HG03442 (cell line): ENCODE results near the gene SRPK1.
"Not testable (repeated sequence)": the region's sequence is repeated elsewhere in the genome, so short reads cannot be mapped to it uniquely, and the experiment has no call there.

Experiments used
- ATAC-seq: cut with Tn5 transposase; IDR thresholded peaks from one replicate; pipeline ENCODE4 v1.9.1; 2021; ENCODE audit warnings: mild to moderate bottlenecking, moderate library complexity; ENCODE audit not compliant: unreplicated experiment

Gene SRPK1

GRCh38 chr6:35920793-35921732 is at the start of gene SRPK1:
Gene SRPK1 (minus strand): TSS chr6:35921098. CDS start chr6:35921056, 42 bp downstream.
- ATAC-seq, result peak; percentile 80

GRCh38 chr6:35970181-35970580 is 49.3 kb upstream of the SRPK1 start:
- ATAC-seq, result no peak

GRCh38 chr6:35969646-35970045 is 48.7 kb upstream of the SRPK1 start:
- no peak for ATAC-seq

DNA sequence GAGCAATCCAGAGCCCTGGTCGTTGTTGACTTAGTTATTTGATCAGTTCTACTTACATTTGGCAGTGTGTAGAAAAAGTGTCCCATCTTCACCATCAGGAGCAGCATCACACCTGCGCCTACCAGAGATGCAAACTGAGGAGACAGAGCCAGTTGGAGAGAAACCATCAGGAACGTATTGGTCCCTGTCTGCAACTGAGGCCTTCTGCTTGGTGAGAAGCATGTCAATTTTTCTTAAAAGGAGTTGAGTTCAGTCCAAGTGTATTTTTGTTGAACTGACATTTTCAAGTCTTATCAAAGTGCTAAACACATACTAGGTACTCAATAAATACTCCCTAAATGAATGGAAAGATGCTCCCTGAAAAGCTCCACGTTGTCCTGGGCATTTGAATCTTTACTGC is 47.9 kb upstream of the SRPK1 start:
- no peak for ATAC-seq

DNA sequence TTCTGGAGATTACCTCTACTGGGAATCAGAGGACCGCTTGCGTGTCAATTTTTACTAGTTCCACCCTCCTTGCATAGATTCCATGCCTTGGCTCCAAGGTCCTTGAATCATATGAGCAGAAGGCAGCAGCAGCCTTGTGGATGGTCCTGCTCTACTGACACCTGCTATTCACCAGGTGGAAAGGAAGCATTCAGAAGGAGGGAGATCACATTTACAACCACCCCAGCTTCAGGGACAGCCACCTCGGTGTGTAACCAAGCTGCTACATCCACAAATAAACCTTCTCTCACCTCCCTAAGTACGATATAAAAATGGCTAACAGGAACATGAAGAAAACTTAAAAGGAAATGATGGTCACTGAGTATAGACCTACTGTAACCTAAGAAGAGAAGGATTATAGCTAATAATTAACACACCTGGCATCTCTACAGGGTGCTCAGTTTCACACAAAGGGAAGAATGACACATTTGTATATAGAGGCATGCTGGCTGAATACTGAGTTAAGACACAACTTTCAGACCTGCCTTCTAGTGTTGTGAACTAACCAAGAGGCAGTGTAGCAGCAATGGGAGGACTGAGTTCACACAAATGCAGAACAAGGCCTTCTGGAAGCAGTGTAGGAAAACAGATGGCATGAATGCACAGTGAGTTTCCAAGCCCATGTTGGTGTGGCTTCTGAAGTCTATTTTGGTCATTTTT is 46.3 kb upstream of the SRPK1 start:
- ATAC-seq, result no peak

DNA sequence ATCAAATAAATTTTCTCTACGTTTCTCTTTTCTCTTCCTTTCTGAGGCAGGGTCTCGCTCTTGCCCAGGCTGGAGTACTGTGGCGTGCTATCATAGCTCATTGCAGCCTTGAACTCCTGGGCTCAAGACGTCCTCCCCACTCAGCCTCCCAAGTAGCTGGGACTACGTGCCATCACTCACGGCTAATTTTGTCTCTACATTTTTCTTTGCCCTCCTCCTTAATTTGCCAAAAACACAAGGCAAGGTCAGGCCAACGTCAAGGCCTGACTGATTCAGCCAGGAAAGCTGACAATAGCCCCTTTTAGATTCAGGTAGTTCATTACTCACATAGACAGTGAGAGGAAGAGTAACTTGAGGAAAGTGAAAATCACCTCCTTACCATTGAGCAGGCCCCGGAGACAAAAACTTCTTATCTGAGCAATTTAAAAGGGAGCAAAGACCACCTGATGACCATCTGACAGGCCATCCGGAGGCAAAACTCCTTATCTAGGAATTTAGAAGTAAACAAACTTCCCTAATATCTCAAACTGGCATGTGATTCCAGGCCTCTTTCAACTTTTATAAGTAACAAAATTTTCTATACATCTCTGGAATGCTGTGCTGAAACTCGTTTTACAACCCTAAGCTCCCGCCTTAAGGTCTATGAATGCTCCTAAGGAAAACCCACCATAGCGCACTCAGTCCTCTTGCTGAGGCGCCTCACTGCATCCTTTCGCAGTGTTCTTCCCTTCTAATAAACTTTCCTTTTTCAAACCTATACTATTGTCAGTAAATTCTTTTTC is 42.1 kb upstream of the SRPK1 start:
- ATAC-seq, result no peak

DNA sequence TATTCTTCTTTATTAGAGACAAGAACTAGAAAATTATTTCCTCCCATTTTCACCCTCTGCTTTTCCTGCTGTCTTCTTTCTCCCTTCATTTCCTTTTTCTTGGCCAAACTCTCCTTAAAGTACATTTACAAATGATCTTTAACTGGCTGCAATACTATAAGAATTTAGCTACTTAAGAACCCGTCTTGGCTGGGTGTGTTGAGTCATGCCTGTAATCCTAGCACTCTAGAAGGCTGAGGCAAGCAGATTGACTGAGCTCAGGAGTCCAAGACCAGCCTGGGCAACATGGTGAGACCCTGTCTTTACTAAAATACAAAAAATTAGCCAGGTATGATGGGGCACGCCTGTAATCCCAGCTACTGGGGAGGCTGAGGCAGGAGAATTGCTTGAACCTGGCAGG is 39.3 kb upstream of the SRPK1 start:
- ATAC-seq, result no peak

DNA sequence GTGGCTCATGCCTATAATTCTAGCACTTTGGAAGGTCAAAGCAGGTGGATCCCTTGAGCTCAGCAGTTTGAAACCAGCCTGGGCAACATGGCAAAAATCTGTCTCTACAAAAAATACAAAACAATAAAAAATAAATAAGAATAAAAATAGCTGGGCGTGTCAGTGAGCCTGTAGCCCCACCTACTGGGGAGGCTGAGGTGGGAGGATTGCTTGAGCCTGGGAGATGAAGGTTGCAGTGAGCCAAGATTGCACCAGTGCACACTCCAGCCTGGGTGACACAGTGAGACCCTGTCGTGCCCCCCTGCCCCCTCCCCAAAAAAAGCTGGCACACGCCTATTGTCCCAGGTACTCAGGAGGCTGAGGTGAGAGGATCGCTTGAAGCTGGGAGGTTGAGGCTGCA is 35.1 kb upstream of the SRPK1 start:
- no peak for ATAC-seq

DNA sequence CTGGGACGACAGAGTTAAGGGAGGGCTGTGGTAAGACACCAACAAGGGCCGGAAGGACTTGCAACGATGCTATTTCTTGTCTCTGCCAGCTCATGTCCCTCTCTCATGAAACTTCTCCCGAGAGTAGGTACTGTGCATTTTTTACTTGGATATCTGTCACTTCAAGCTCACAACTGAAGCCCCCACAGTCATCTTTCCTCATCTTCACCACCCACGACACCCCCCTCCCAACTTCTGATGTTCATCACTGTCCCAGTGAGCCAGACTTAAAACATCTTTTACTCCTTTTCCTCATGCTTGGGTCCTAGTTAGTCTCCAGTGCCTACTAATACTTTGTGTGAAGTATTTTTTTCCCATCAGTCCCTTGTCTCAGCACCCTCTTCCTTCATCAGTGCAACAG is 34.6 kb upstream of the SRPK1 start:
- no peak for ATAC-seq

DNA sequence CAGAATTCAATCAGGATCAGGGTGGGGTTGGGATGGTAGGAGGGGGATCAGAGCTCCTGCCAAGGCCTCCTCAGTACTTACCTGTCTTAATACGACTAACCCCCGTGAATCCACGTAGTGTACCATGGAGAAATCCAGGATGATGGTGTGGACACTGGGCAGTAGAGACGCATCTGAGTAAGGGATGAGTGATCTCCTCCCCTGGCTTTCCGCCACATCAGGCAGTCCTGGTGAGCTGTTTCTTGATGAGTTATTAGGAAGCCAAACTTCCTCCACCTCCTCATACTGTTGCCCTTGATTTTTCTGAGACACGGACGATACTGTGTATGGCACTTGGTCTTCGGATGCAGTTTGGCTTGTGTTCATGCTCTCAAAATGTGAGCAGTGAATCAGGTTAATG is 34.2 kb upstream of the SRPK1 start:
- no peak for ATAC-seq

- no peak for ATAC-seq
Measured at GRCh38 chr6:35954333-35954732, 33.4 kb upstream of the SRPK1 start.

DNA sequence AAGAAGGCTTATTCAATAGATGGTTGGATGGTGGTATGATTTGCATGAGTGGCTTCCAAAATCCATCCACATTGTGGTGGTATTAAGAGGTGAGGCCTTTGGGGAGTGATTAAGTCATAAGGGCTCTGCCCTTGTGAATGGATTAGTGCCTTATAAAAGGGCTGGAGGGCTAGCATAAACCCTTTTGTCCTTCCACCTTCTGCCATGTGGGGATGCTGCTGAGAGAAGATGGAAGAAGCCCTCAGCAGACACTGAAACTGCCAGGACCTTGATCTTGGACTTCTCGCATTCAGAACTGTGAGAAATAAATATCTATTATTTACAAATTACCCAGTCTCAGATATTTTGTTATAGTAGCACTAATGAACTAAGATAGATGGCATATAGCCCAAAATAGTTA is 27.8 kb upstream of the SRPK1 start:
- ATAC-seq, result no peak

DNA sequence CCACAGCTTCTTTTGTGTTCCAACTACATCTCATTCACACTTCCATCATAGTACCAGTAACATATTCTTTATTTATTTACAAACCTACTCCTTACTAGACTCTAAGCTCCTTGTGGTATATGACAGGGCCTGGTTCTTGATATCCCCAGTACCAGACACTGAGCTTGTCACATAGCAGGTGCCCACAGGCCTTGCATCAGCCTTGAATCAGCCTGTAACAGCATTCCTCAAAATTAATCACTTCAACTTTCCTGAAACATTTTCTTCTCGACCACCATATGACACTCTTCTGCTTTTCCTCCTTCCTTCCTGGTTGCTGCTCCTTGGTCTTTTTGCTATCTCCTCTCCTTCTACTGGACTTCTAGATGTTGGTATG is 24.7 kb upstream of the SRPK1 start:
- ATAC-seq, result no peak

- no peak for ATAC-seq
Measured at GRCh38 chr6:35943390-35943789, 22.5 kb upstream of the SRPK1 start.

DNA sequence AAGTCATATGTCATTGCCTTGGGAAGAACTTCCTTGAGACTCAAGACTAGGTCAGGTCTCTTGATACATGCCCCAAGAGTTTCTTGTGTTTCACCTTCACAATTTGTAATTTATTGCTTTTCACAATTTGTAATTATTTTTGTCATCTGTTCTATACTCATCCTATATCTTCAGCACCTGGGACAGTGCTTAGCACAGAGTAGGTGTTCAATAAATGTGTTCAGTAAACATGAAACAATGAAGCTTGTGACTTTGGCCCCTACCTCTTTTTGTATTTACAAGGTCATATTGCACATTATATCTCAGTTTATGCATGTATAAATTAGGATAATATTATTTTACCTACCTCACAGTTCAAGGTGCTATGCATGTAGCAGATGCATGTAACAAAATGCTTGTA is 21.5 kb upstream of the SRPK1 start:
- ATAC-seq, result no peak

- not testable (repeated sequence) for ATAC-seq
Measured at GRCh38 chr6:35941170-35941569, 20.3 kb upstream of the SRPK1 start.

GRCh38 chr6:35940014-35940413 is 19.1 kb upstream of the SRPK1 start:
- ATAC-seq, result not testable (repeated sequence)

DNA sequence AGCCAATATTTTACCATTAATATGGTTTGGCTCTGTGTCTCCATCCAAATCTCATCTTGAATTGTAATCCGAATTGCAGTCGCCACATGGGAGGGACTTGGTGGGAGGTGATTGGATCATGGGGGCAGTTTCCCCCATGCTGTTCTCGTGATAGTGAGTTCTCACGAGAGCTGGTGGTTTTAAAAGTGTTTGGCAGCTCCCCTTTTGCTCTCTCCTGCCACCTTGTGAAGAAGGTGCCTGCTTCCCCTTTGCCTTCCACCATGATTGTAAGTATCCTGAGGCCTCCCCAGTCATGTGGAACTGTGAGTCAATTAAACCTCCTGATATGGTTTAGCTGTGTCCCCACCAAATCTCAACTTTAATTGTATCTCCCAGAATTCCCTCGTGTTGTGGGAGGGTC is 18.4 kb upstream of the SRPK1 start:
- ATAC-seq, result not testable (repeated sequence)

- ATAC-seq, result no peak
Measured at GRCh38 chr6:35936681-35937359, 15.9 kb upstream of the SRPK1 start.

GRCh38 chr6:35935469-35935868 is 14.6 kb upstream of the SRPK1 start:
- ATAC-seq, result no peak

DNA sequence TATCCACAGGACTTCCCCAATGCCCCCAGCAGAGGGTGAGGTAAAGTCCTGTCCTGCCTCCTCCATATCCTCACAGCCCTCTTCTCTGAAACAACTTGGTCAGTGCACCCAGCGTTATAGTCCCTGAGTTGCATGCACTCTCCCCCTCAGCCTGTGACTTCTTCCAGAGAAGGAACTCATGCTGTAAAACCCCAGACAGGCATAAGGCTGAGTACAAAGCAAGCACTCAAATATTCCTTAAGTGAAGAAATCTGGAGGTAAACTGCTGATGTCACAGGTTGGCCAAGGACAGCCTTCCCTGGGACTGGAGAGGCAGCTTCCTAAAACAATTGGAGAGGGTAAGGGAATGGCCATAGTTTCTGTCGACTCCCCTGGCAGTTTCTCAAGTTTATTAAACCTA is 12.9 kb upstream of the SRPK1 start:
- ATAC-seq, result no peak
